NCI-H187 (cell line): Measurements from ENCODE around the gene ZNF324B.
"Not testable (repeated sequence)": the region's sequence is repeated elsewhere in the genome, so short reads cannot be mapped to it uniquely, and the experiment has no call there.

ENCODE experiments used
- DNase-seq, 2 experiments: peaks; one replicate each; lab custom pipeline; 2025; lab: John Stamatoyannopoulos, UW

The ZNF324B gene

DNA sequence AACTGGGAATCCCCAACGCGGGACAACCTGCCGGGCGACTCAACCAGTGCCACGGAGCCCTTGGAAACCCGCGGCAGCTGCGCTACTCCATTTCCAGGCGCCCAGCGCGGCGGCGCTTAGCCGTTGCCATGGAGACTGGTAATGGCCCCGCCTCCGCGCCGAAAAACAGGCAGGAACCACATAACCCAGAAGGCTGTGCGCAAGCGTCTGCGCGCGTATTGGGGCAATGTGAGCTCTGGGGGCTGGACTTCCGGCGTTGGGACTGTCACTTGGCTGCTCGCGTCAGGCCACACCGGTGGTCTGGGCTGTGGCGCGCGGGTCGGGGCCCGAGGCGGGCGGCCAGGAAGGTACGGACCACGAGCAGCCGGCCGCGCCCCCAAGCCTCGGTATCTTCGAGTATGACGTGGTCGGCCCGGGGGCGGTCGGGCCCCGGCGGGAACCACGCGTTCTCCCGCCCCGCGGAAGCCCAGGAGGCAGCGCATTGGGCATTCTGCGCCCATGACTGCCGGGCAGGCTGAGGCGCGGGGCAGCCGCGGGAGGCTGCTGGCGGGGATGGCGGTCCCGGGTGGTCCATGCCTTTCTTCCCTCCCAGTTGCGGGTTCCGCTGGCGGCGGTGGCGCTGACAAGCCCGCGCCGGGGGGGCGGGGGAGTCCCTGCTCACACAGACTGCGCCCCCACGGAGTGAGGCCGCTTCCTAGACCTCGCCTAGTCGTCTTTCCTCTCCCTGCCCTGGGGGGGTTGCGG lies at the start of gene ZNF324B:
Gene ZNF324B, plus strand, starts transcription at position 265 of the 744 bp plus-strand sequence. CDS start 2,080 bp downstream, outside the sequence.
- DNase-seq = peak; percentile 93 to 97

GRCh38 chr19:58401840-58402421 lies 49.5 kb upstream of the ZNF324B start:
- DNase-seq = no peak

DNA sequence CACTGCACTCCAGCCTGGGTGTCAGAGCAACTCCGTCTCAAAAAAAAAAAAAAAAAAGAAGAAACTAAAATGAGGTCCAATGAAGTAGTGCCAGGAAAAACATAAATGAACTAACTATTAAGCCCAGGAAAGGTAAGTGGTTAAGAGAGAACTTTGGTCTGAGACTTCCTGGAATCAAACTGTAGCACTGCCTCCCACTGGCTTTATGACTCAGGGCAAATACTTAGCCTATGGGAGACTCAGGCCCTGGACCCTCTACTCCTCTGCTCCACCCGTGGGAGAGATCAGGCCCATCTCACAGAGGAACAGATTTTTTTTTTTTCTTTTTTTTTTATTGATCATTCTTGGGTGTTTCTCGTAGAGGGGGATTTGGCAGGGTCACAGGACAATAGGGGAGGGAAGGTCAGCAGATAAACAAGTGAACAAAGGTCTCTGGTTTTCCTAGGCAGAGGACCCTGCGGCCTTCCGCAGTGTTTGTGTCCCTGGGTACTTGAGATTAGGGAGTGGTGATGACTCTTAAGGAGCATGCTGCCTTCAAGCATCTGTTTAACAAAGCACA lies 47.4 kb upstream of the ZNF324B start:
- DNase-seq = not testable (repeated sequence)

GRCh38 chr19:58406818-58407657 lies 44.4 kb upstream of the ZNF324B start:
- DNase-seq = no peak

DNA sequence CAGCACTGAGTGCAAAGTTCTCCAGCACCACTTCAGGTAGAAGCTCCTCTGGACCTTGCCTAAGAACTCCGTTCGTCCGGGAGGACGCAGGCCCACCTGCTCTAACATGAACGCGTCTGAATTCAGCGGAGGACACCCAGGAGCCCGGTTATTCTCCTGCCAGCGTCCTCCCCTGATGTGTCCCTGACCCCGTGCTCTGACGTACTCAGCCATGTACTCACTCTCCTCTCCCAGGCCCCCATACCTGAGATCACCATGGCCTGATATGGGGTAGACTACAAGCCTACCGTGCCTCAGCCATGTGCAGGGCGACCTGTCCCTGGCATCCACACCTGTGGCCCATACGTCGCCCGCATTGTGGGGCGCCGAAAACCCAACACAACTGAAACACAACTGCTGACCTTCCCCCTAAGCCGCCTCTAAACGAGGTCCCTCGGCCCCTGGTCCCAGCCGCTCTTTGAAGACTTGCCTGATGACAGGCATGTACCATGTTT lies 43.7 kb upstream of the ZNF324B start:
- DNase-seq = no peak

GRCh38 chr19:58408152-58409009 lies 43.0 kb upstream of the ZNF324B start, which contains the start of gene ZNF584:
ZNF584 (plus strand) TSS chr19:58408649; CDS start chr19:58409148, 499 bp downstream.
- peak; percentile 78 to 90 for DNase-seq

DNA sequence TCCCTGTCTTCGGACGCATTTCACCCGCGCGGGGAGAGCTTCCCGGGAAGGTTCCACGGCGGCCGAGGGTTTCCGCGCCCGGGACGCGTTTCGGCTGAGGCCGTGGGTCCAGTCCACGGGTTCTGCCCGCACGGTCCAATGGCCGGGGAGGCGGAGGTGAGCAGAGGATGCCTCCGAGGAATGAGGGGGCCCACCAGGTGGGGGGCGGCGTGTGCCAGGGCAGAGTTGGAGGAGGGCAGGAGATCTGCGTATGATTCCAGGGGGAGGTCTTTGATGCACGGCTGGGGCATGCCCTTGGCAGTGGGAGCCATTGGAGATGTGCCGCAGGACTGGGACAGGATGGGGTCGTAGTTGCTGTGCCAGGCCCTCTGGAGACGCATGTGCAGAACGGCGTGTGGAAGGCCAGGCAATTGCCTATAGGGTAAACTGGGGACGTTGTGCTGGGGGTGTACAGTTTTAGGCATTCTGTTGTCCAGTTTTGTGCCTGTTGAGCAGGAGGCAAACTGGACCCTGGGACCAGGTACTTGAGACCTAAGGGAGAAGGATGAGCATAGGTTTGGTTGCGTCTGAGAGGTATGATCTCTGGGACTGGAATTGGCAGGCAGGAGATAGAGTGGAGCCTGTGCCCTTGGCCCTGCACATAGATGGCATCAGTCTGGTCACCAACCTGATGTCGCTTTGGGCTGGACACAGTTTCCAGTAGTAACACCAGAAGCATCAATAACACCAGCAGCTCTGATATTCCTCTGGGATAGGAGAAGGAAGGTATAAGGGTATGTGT lies 42.2 kb upstream of the ZNF324B start:
- no peak for DNase-seq

DNA sequence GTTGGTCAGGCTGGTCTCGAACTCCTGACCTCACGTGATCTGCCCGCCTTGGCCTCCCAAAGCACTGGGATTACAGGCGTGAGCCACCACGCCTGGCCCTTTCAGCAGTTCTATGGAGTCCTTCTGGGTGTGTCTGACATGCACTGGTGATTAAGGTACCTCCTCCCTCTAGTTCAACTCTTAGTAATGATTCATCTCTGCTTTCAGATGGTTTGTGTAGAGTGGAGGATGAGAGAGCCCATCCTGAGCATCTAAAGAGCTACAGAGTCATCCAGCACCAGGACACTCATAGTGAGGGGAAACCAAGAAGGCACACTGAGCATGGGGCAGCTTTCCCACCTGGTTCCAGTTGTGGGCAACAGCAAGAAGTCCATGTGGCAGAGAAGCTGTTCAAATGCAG lies 34.8 kb upstream of the ZNF324B start:
- no peak for DNase-seq

GRCh38 chr19:58417071-58417470 lies 34.4 kb upstream of the ZNF324B start:
- no peak for DNase-seq

DNA sequence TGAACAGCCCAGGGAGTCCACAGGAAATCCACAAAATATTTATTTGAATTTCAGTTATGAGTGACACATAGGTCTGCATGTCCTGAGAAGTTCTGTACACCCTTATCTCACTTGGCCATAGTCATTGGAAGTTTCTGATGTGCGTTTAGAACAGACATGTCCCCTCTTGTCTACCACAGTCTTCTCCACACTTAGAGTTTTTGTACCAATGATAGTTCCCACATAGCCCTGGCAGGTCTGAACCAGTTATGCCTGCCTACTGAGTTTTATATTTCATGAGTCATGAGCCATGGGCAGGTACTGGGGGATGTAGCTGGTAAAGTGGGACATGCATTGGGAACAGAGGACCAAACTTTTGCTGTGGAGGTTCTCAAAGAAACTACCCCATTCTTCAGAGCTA lies 22.8 kb upstream of the ZNF324B start:
- no peak for DNase-seq

- DNase-seq = no peak
Observed at GRCh38 chr19:58429745-58430144, 21.7 kb upstream of the ZNF324B start.

DNA sequence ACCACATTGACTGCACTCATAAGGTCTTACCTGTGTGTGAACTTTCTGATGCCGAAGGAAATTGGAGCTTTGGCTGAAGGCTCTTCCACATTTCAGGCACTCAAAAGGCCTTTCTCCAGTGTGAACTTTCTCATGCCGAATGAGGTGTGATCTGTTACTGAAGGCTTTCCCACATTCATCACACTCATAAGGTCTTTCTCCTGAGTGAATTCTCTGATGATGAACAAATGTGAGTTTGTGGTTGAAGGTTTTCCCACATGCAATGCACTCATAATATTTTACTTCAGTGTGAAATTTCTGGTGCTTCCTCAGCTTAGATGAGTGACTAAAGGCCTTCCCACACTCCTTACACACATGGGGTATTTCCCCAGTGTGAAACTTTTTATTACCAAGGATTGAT lies 17.2 kb upstream of the ZNF324B start:
- DNase-seq = no peak

GRCh38 chr19:58439576-58440554 lies 11.6 kb upstream of the ZNF324B start, which contains the start of gene ZNF132:
ZNF132 (minus strand) TSS chr19:58440153; CDS start chr19:58439821, 332 bp downstream.
- DNase-seq = peak; percentile 91 to 93

DNA sequence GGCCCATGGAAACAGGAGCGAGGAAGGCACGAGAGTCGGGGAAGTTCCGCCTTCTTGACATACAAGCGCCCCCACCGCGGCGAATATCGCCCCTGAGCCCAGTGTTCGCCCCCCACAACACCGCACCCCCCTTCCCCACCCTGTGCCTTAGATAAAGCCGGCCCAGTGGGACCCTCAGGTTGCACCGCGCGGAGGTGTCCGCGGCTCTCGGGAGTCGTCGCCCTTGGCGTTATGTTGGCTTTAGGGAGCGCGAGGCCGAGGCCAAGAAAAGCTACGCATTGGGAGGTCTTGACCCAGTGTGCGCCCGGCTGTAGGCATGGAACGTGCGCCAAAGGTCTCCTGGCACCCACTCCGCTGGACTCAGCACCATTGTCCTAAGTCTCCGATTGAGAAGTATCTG lies 10.9 kb upstream of the ZNF324B start:
- DNase-seq = no peak

- not testable (repeated sequence) for DNase-seq
Observed at GRCh38 chr19:58442986-58443385, 8.4 kb upstream of the ZNF324B start.

DNA sequence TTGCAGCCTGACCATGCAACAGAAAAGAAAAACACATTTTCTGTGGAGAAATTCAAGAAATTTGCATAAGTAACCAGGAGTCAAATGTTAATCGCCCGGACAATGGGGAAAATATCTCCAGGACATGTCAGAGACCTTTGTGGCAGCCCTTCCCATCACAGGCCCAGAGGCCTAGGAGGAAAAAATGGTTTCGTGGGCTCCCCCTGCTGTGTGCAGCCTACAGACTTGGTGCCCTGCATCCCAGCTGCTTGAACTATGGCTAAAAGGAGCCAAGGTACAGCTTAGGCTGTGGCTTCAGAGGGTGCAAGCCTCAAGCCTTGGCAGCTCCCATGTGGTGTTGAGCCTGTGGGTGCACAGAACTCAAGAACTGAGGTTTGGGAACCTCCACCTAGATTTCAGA lies 2.6 kb upstream of the ZNF324B start:
- DNase-seq = not testable (repeated sequence)

GRCh38 chr19:58449980-58450379 lies 1.4 kb upstream of the ZNF324B start:
- not testable (repeated sequence) for DNase-seq

- no peak for DNase-seq
Observed at GRCh38 chr19:58450856-58451357, 515 bp upstream of the ZNF324B start.

GRCh38 chr19:58453743-58454142 lies 2.3 kb downstream of the ZNF324B start:
- DNase-seq = no peak
